Osteoblast (primary cell): ENCODE measurements around the gene KCNQ1. TPM values are rescaled to one million over a fixed set of nuclear protein-coding genes. Genes with fewer than 3 reads are reported as not detected.

Experiments
- DNase-seq: peaks from one replicate; pipeline ENCODE4 v3.0.0; 2011; ENCODE audit warnings: low spot score, mixed read lengths; ENCODE audit not compliant: insufficient read length; ENCODE audit errors: missing footprints
- H2AFZ ChIP-seq: 2 replicates; pipeline ENCODE4 v1.6.0; 2011; ENCODE audit warnings: mild to moderate bottlenecking, low read length
- H3K27ac ChIP-seq: 2 replicates; pipeline ENCODE4 v1.5.1; 2011; ENCODE audit warnings: mild to moderate bottlenecking, low read depth, low read length, moderate library complexity
- H3K27me3 ChIP-seq: 2 replicates; pipeline ENCODE4 v1.6.0; 2012; ENCODE audit warnings: mild to moderate bottlenecking, control low read depth, inconsistent platforms, low read length, moderate library complexity; ENCODE audit not compliant: insufficient read depth
- H3K36me3 ChIP-seq: 2 replicates; pipeline ENCODE4 v1.5.1; 2011; ENCODE audit warnings: mild to moderate bottlenecking, low read length, control low read depth, moderate library complexity; ENCODE audit not compliant: insufficient read depth
- H3K4me1 ChIP-seq: 2 replicates; pipeline ENCODE4 v1.5.1; 2011; ENCODE audit warnings: mild to moderate bottlenecking, low read length, control low read depth, moderate library complexity; ENCODE audit not compliant: insufficient read depth
- H3K4me2 ChIP-seq: 2 replicates; pipeline ENCODE4 v1.6.0; 2011; ENCODE audit warnings: mild to moderate bottlenecking, low read length; ENCODE audit not compliant: insufficient read depth
- H3K4me3 ChIP-seq: fragments of 200-600 bp; sonication (generic); 3 replicates; pipeline ENCODE4 v1.5.1; 2012; ENCODE audit warnings: mild to moderate bottlenecking, low read length, inconsistent platforms; ENCODE audit not compliant: insufficient read depth
- H3K79me2 ChIP-seq: 2 replicates; pipeline ENCODE4 v1.6.0; 2012; ENCODE audit warnings: mild to moderate bottlenecking, low read length, control low read depth, inconsistent platforms; ENCODE audit not compliant: insufficient read depth
- H3K9me3 ChIP-seq: 2 replicates; pipeline ENCODE4 v1.5.1; 2011; ENCODE audit warnings: low read depth, low read length, control low read depth
- H4K20me1 ChIP-seq: 2 replicates; pipeline ENCODE4 v1.6.0; 2012; ENCODE audit warnings: mild to moderate bottlenecking, low read length, control low read depth; ENCODE audit not compliant: insufficient read depth
- CTCF ChIP-seq: IDR thresholded peaks from 2 replicates; pipeline ENCODE4 v1.5.1; 2011; ENCODE audit warnings: mild to moderate bottlenecking, low read depth, low read length, moderate library complexity; ENCODE audit errors: extremely low read depth
- total RNA-seq: library from RNA; depleted of rRNA; stranded (reverse); fragments of >200 nt; gene quantifications from 2 replicates; pipeline ENCODE4 v1.2.3, GENCODE V29; 2012

Gene KCNQ1
- total RNA-seq, 1 donor = not detected

GRCh38 chr11:2547806-2548205, 103.0 kb downstream of the KCNQ1 start:
- TF ChIP-seq CTCF = no peak
- Histone ChIP-seq H3K79me2 (no peaks in the 10 kb centered on the region), H2AFZ (no peak overlapping the region), H3K9me3 (no peaks in the 10 kb centered on the region), H3K27me3 (peaks cover 7% of the 10 kb centered on the region), H3K27ac (no peak overlapping the region), H3K36me3 (no peaks in the 10 kb centered on the region), H3K4me3 (no peak overlapping the region), H3K4me1 (no peaks in the 10 kb centered on the region), H3K4me2 (no peak overlapping the region), H4K20me1 (no peaks in the 10 kb centered on the region)
- no peak for DNase-seq

GRCh38 chr11:2548596-2548995, 103.8 kb downstream of the KCNQ1 start:
- Histone ChIP-seq H3K79me2 (no peaks in the 10 kb centered on the region), H2AFZ (no peak overlapping the region), H3K36me3 (no peaks in the 10 kb centered on the region), H3K4me2 (no peak overlapping the region), H3K27ac (no peak overlapping the region), H3K4me1 (no peaks in the 10 kb centered on the region), H3K27me3 (peaks cover 9% of the 10 kb centered on the region), H4K20me1 (no peaks in the 10 kb centered on the region), H3K9me3 (no peaks in the 10 kb centered on the region), H3K4me3 (no peak overlapping the region)
- no peak for TF ChIP-seq CTCF
- DNase-seq = no peak

GRCh38 chr11:2549080-2549479, 104.3 kb downstream of the KCNQ1 start:
- Histone ChIP-seq H3K4me1 (no peaks in the 10 kb centered on the region), H2AFZ (no peak overlapping the region), H3K27me3 (peaks cover 9% of the 10 kb centered on the region), H3K79me2 (no peaks in the 10 kb centered on the region), H3K4me2 (no peak overlapping the region), H3K27ac (no peak overlapping the region), H3K36me3 (no peaks in the 10 kb centered on the region), H4K20me1 (no peaks in the 10 kb centered on the region), H3K9me3 (no peaks in the 10 kb centered on the region), H3K4me3 (no peak overlapping the region)
- DNase-seq = no peak
- TF ChIP-seq CTCF = no peak

- H3K4me3 ChIP-seq = no peak overlapping the region
- TF ChIP-seq CTCF = no peak
- peak; percentile 49 for DNase-seq
- no peaks in the 10 kb centered on the region for H3K4me1 ChIP-seq
- H3K36me3 ChIP-seq = no peaks in the 10 kb centered on the region
- no peak overlapping the region for H3K4me2 ChIP-seq
- no peaks in the 10 kb centered on the region for H4K20me1 ChIP-seq
- no peak overlapping the region for H2AFZ ChIP-seq
- H3K79me2 ChIP-seq = no peaks in the 10 kb centered on the region
- H3K9me3 ChIP-seq = no peaks in the 10 kb centered on the region
- peaks cover 12% of the 10 kb centered on the region for H3K27me3 ChIP-seq
- no peak overlapping the region for H3K27ac ChIP-seq
These were observed 104.7 kb downstream of the KCNQ1 start for GRCh38 chr11:2549491-2549875.
